ENCODE measurements around the gene PLCXD3.
"Not testable (repeated sequence)": the region's sequence is repeated elsewhere in the genome, so short reads cannot be mapped to it uniquely, and the experiment has no call there.

Gene PLCXD3

DNA sequence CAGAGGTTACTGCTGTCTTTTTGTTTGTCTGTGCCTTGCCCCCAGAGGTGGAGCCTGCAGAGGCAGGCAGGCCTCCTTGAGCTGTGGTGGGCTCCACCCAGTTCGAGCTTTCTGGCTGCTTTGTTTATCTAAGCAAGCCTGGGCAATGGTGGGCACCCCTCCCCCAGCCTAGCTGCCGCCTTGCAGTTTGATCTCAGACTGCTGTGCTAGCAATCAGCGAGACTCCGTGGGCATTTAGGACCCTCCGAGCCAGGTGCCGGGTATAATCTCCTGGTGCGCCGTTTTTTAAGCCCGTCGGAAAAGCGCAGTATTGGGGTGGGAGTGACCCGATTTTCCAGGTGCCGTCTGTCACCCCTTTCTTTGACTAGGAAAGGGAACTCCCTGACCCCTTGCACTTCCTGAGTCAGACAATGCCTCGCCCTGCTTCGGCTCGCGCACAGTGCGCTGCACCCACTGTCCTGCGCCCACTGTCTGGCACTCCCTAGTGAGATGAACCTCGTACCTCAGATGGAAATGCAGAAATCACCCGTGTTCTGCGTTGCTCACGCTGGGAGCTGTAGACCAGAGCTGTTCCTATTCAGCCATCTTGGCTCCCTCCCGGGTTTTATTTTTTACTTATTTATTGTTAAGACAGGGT, 16.8 kb downstream of the PLCXD3 start:
- in situ Hi-C loops (cut with MboI; ENCODE audit: low sequenced_read_pairs) = not testable (repeated sequence)

DNA sequence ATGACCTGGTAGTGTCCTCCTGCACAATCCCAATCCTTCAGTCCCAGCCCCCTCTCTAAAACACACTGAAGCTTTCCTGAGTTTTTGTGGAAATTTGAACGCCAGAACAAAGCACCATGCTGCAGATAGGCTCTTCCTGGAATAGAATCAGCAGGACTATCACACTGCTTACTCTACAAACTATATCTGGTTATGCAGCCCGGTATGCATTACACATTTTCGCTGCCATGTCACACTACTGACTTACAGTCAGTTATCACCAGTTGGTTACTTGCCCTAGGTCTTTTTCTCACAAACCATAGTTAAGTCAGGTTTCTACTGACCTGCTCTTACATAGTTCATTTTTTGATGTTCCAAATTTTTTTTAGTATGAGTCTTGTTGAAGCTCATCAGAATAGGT, 24.9 kb downstream of the PLCXD3 start:
- in situ Hi-C loops (cut with MboI; ENCODE audit: low sequenced_read_pairs) = no loop called here

DNA sequence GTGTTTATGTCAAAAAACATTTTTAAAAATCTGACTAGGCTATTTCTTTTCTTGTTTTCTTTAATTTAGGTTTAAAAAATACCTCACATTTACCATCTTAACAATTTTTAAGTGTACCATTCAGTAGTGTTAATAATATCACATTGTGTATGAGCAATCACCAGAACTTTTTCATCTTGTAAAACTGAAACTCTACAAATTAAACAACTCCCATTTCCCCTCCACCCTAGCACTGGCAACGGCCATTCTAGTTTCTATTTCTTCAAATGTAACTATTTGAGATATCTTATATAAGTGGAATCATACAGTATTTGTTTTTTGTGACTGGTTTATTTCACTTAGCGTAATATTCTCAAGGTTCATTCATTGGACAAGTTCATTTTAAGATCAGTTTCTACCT, 27.7 kb downstream of the PLCXD3 start:
- in situ Hi-C loops (cut with MboI; ENCODE audit: low sequenced_read_pairs) = no loop called here

DNA sequence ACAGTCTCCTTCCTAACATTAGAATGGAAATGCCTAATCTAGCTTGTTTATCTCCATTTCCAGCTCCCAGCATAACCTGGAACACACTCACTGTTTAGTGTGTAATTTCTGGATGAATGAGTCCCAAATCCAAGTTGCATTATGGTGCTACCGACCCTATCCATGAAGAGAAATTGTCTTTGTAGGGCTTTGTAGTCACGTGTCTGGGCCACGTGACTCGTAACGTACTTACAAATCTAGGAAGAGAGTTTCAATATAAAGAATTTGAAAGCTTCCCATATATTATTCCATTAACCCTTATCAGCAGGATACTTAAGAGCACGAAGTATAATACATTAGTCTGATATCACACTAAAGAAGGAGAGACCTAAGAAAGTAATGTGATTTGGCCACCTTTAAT, 28.2 kb downstream of the PLCXD3 start:
- in situ Hi-C loops (cut with MboI; ENCODE audit: low sequenced_read_pairs) = no loop called here

DNA sequence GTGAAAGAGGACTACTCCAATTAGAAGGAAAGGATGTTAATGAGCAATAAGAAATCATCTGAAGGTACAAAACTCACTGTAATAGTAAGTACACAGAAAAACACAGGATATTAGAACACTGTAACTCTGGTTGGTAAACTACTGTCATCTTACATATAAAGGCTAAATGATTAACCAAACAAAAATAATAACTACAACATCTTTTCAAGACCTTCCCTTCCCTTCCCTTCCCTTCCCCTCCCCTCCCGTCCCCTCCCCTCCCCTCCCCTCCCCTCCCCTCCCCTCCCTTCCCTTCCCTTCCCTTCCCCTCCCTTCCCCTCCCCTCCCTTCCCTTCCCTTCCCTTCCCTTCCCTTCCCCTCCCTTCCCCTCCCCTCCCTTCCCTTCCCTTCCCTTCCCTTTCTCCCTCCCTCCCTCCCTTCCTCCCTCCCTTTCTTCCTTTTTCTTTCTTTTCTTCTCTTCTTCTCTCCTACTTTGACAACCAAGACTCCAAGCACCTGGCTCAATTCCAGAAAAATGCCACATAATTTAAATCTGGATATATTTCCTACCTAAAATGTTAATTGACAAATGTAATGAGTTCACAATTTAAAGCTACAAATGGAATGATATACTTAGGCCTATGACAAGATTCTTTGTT, 38.7 kb downstream of the PLCXD3 start:
- in situ Hi-C loops (cut with MboI; ENCODE audit: low sequenced_read_pairs) = not testable (repeated sequence)

DNA sequence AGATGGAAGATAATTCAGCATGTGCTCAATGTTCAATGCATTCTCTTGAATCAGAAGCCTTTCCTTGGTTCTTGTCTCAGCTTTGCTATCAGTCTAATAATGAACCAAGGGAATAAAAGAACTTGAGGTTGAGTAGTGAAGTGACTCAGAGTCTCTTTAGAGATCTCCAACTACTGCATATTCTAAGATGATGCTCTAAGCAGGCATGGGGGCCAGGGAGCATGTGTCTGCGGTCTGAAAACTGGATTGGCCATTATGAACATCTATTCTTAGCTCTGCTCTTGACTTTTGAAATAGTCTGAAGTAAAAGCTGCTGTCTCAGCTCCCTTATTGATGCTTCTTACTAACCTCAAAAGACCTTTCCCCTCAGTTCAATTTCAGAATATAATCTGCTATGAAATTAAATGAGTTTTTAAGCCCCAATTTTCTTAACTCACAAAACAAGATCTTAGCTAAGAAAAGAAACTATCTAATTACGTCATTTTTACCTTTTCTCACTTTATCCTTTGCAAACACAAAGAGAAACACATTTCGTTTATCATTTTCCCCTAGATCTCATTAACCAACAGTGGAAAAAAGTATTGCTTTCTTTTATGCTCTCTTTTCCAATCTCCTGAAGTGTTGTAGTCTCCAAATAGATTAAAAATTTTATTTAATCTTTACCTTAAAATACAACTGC, 44.8 kb downstream of the PLCXD3 start:
- in situ Hi-C loops (cut with MboI; ENCODE audit: low sequenced_read_pairs) = no loop called here

DNA sequence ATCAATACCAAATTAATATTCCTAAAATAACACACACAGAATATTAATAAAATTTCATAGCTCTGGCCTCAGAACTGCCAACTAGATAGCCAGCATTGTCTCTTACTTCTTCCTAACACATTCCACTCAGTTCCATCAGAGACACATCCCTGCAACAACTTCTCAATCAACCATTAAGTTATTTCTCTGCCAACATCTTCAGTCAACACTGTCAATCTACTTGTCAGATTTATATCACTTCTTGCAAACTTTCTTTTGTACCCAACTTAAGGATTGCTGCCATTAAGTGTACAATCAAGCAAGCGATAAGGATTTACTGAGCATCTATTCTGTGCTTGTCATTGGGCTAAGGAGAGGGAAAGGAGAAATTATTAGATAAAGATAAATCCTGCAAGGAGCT, 50.8 kb downstream of the PLCXD3 start:
- in situ Hi-C loops (cut with MboI; ENCODE audit: low sequenced_read_pairs) = no loop called here

DNA sequence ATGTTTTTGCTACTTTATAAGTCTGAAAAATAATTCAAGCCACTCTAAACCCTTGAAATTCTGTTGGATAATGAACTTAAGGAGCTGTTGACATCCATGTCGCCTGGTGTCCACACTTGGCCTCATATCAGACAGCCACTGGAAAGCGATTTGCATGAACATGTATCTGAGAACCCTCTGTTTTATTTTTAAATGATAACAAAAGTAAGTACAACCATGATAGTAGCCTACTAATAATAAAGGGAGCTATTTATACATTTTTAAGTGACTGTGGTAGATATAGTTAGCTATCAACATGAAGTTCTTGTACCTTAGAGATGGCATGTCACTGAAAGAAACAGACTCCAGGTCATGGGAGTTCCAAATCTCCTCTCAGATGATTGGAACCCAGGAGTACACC, 53.3 kb downstream of the PLCXD3 start:
- in situ Hi-C loops (cut with MboI; ENCODE audit: low sequenced_read_pairs) = no loop called here

DNA sequence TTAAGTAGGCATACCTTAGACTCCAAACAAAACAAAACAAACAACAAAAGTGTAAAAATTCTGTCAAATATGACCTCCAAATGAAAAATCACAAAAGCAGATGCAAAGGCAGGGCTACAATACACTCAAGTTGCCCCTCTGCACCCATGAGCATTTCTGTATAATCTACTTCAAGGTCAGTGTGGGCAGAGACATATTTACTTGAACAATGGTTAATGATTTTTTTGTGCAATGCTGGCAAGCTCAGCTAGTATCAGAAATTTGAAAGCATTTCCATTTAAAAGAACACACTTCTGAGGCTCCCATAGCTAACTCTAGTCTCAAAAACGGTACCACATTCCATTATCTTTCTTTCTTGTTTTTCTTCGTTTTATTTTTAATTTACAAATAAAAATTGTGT, 57.9 kb downstream of the PLCXD3 start:
- in situ Hi-C loops (cut with MboI; ENCODE audit: low sequenced_read_pairs) = no loop called here

DNA sequence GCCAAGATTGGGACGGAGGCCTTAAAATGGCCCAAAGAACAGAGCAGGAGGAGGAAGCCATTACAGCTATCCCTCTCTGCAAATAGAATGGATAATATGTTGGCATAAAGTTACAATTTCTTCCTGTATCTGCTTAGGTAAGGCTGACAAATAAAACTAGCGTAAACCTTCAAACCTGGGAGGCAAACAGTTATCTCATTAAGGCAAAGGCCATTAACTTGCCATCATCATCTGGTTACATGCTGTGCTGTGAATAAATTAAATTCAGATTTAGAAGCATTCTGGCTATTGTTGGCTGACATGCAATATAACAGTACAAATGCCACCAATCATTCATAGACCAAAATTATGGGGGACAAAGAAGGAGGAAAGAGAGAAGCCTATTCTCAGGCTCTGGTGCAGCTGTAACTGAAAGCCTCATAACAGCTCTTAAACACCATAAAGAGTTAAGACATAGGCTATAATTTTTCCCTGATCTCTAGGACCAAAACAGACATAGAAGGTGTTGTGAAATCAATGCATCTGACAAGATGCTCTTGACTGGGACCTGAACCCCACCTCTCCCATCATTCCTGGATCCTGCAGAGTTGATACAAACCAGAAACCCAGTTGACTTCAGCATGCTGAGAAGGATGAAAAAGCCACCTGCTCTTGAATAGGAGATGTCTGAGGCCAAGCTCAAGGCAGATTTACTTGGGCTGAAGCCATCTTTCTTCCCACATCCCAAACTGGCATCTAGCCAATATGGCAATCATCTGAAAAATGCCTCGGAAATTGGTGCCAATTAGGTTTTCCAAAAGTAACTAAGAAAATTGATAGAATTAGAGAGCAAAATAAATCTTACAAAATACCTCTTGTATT, 62.5 kb downstream of the PLCXD3 start:
- in situ Hi-C loops (cut with MboI; ENCODE audit: low sequenced_read_pairs) = no loop called here

DNA sequence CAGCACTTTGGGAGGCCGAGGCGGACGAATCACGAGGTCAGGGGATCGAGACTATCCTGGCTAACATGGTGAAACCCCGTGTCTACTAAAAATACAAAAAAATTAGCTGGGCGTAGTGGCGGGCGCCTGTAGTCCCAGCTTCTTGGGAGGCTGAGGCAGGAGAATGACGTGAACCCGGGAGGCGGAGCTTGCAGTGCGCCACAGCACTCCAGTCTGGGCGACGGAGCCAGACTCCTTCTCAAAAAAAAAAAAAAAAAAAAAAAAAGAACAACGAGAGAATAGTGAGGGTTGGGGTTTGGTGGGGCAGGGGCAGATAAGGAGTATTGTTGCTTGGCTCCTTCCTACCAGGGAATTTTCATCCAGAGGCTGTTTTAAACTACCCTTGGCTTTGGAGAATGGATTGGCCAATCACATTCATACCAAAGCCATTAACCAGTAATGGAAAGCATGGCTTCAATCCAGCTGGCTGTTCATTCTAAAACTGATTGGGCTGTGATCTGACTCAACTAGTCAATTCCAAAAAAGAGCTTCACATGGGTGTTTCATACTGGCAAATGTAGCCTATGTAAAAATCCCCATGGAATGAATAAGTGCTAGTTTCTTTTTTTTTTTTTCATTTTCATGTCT, 64.4 kb downstream of the PLCXD3 start:
- in situ Hi-C loops (cut with MboI; ENCODE audit: low sequenced_read_pairs) = no loop called here

DNA sequence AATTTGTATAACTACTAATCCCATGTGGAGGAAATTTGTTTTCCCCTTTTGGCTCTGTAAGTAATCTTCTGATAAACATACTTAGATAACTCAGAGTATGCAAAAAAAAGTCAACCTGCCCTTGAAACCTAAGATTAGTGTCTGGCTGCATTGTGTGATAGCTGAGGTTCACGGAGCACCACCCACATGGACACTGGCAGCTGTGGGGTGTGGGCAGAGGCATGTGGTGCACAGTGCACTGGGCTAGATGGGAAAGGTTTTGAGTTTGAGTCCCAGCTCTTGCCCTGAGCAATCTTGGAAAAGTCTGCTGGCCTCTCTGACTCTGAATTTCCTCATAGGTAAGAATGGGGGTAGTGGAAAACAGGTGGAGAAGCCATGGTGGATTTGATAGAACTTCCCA, 75.1 kb downstream of the PLCXD3 start:
- in situ Hi-C loops (cut with MboI; ENCODE audit: low sequenced_read_pairs) = no loop called here

DNA sequence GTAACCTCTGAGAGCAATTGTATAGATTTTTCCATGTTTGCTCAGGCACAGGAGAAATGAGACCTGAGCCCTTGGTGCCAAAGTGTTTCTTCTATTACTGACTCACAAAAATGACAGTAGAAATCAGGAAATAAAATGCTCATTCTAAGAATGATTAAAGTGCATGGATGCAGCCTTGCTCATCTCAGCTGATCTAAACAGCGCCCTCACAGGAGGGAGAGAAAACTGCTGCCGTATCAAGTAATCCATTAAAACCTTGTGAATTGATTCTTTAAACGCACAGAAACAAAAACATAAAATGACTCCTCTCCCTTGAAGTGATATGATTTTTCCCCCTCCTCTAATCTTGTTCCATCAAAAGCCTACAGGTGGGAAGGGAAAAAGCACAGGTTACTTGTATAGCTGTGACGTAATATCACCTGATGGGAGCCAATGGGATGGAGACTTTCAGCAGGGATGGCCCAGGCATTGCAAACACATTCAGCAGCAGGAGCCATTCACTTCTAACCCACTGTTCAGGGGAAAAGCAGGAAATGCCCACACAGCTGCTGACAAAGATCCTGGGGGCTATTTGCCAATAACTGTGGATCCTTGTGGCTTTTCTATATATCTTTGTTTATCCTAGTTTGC, 76.7 kb downstream of the PLCXD3 start:
- in situ Hi-C loops (cut with MboI; ENCODE audit: low sequenced_read_pairs) = no loop called here

DNA sequence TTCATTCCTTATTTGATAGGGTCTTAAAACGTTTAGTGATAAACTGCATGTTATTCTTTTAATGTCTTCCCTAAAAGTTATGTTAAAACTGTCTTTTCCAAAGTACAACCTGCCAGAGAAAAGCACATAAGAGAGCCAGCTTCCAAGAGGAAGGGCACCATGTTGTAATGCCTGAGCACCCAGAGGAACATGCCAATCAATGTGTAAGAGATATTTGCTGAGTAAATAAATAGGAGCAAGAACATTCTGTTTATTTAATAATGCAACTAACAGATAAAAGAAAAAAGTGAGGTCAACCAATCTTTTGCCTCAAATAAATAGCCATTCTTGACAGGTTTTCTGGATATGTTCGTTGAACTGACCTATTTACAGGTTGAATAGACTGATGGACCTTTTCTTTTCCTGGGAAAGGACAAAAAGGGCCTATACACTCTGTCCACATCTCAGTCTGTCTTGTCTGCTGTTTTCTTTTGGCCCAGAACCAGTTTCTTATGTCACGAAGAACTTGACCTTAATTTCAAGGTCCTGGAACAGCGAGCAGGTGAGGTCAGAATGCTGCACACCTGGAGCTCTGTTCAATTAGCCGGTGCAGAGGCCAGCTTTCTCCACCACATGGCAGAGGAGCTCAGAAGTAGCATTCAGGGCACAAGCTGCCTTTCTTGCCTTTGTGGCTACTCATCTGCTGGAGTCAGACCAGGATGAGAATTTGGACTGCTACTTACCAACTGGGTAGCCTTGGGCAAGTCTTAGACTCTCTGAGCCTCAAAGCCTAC, 77.7 kb downstream of the PLCXD3 start:
- in situ Hi-C loops (cut with MboI; ENCODE audit: low sequenced_read_pairs) = no loop called here

DNA sequence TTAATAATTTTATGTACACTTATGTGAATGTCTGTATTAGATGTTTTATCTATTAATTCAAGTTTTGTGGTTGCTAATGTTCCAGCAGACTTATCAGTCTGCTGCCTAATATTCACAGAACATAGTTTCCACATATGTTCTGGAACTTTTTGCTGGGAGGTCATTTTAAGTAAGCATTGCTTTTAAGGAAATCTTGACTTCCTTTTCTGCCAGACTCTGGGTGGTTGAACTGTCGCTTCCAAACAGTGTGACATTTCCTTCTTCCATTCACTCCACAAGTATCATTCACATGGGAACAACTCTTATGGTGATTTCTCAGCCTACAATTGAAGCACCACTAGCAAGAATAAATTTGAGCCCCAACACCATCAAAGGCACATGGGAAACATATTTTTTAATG, 82.9 kb downstream of the PLCXD3 start:
- in situ Hi-C loops (cut with MboI; ENCODE audit: low sequenced_read_pairs) = no loop called here

DNA sequence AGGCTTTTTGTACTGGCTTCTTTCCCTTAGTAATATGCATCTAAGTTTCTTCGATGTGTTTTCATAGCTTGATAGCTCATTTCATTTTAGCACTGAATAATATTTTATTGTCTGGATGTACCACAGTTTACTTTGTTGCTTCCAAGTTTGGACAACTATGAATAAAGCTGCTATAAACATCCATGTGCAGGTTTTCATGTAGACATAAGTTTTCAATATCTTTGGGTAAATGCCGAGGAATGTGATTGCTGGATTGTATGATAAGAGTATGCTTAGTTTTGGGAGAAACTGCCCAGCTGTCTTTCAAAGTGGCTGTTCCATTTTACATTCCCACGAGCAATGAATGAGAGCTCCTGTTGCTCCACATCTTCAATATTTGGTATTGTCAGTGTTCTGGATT, 84.7 kb downstream of the PLCXD3 start:
- in situ Hi-C loops (cut with MboI; ENCODE audit: low sequenced_read_pairs) = no loop called here

DNA sequence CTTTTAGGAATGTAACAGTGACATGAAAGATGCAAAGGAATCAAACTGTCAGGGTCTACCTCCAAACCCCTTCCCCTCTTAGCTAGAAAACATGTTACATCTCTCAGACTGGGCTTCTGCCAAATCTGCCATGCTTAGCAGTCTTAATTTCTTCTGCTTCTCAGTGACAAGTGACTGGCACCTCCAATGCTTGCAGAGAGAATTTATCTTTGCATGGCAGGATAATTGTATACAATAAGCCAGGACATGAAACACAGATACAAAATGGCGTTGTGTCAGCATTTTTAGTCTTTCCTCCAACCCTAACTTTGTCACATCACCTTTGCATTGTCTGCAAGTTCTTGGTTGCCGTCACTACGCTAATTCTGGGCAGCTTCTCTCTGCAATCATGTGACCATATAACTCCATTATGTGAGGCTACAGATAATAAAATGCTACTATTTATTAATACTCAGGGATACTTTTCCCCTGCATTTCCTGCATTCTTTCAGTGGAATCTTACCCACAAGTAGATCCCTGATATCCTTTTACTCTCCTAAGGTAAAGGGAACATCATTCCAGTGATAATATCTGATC, 89.8 kb downstream of the PLCXD3 start:
- in situ Hi-C loops (cut with MboI; ENCODE audit: low sequenced_read_pairs) = no loop called here

DNA sequence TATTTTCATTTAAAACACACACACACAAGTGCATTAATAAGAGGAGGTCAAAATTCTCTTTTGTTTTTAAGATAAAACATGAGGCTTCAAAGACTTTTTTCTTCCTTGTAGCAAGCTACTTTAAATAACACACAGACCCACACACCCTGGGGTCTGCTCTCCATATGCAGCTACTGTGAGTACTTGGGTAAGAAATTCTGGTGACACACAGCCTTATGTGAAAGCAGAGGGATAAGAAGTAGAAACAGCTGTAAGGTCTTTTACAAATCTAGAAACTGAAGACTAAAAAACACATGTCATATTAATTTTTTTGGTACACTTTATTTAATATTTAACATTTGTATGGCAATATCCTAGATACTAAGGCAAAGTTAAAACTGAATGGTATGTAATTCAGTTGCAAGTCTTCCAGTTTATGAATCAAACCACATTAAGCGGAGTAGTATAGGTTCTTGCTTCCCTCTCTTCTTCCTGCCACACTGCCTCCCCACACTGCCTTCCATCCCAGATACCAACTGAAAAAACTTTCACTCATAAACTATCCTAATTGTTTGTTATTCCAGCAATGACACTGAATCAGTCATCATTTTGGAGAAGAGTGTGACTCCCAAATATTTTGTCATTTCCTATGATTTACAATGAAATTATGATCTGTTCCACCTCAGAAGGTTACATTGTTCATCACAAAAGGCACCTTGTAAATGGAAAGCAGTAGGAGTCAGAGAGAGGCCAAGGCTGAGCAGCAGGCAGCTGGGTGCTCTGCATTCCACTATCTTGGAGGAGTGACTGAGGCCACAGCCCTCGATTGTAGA, 92.0 kb downstream of the PLCXD3 start:
- in situ Hi-C loops (cut with MboI; ENCODE audit: low sequenced_read_pairs) = no loop called here

DNA sequence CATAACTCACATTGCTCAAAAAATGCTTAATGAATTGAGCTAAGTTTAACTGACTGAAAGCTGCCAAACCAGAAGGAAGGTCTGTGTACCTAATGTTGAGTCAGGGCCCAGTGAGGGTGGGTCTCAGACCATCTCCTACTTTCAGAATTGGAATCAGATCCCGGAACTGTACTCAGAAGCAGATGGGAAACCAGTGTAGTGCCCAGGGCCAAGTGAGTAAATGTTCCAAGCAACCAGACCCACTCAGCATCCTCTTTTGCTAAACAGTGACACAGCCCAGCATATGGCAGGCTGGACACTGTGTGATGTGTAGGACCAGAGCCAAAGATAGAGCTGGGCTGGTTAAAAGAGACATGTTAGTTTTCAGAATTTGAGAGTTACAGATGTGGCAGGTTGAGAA, 94.1 kb downstream of the PLCXD3 start:
- in situ Hi-C loops (cut with MboI; ENCODE audit: low sequenced_read_pairs) = no loop called here

Data from HL-60/S4 treated with phorbol 12-myristate 13-acetate at 8.2 ng/mL for 4 days and 3 days (cell line).